KOPT-K1 (cell line): ENCODE data around the gene CNTNAP2.
"Not testable (repeated sequence)": the region's sequence is repeated elsewhere in the genome, so short reads cannot be mapped to it uniquely, and the experiment has no call there.

Experiments used
- H3K27ac ChIP-seq: fragments of 200-600 bp; sonication (generic); 2 replicates; pipeline ENCODE4 v1.5.1; 2016; ENCODE audit warnings: antibody characterized with exemption, mild to moderate bottlenecking, low read depth, low read length; ENCODE audit not compliant: poor library complexity, severe bottlenecking
- H3K36me3 ChIP-seq: fragments of 200-600 bp; sonication (generic); 2 replicates; pipeline ENCODE4 v1.5.1; 2017; ENCODE audit warnings: antibody characterized with exemption, mild to moderate bottlenecking, low read length, moderate library complexity; ENCODE audit not compliant: insufficient read depth
- H3K9me3 ChIP-seq: fragments of 200-600 bp; sonication (generic); 2 replicates; pipeline ENCODE4 v1.5.1; 2017; ENCODE audit warnings: antibody characterized with exemption, low read length, mild to moderate bottlenecking; ENCODE audit not compliant: insufficient read depth, poor library complexity, severe bottlenecking

Gene CNTNAP2

GRCh38 chr7:147595042-147595441, 1478.4 kb downstream of the CNTNAP2 start:
- Histone ChIP-seq H3K27ac (no peak overlapping the region), H3K36me3 (no peaks in the 10 kb centered on the region), H3K9me3 (no peaks in the 10 kb centered on the region)

GRCh38 chr7:147598687-147599086, 1482.1 kb downstream of the CNTNAP2 start:
- H3K27ac ChIP-seq, H3K9me3 ChIP-seq, H3K36me3 ChIP-seq: not testable (repeated sequence)

GRCh38 chr7:147605323-147605722, 1488.7 kb downstream of the CNTNAP2 start:
- Histone ChIP-seq H3K27ac (no peak overlapping the region), H3K36me3 (no peaks in the 10 kb centered on the region), H3K9me3 (no peaks in the 10 kb centered on the region)

GRCh38 chr7:147607157-147607800, 1490.7 kb downstream of the CNTNAP2 start:
- H3K36me3 ChIP-seq = no peaks in the 10 kb centered on the region
- no peaks in the 10 kb centered on the region for H3K9me3 ChIP-seq

GRCh38 chr7:147611431-147611830, 1494.8 kb downstream of the CNTNAP2 start:
- Histone ChIP-seq H3K27ac (no peak overlapping the region), H3K9me3 (no peaks in the 10 kb centered on the region), H3K36me3 (no peaks in the 10 kb centered on the region)

More at GRCh38 chr7:147607157-147607800, 1490.7 kb downstream of the CNTNAP2 start:
- H3K27ac ChIP-seq = no peak overlapping the region

GRCh38 chr7:147635288-147635687, 1518.7 kb downstream of the CNTNAP2 start:
- Histone ChIP-seq H3K36me3 (no peaks in the 10 kb centered on the region), H3K9me3 (no peaks in the 10 kb centered on the region), H3K27ac (no peak overlapping the region)

- Histone ChIP-seq H3K36me3 (no peaks in the 10 kb centered on the region), H3K27ac (no peak overlapping the region), H3K9me3 (no peaks in the 10 kb centered on the region)
These were observed 1520.0 kb downstream of the CNTNAP2 start for GRCh38 chr7:147636553-147636952.

GRCh38 chr7:147638566-147638965, 1522.0 kb downstream of the CNTNAP2 start:
- H3K27ac ChIP-seq = no peak overlapping the region
- H3K36me3 ChIP-seq = no peaks in the 10 kb centered on the region
- no peaks in the 10 kb centered on the region for H3K9me3 ChIP-seq

GRCh38 chr7:147639037-147639436, 1522.4 kb downstream of the CNTNAP2 start:
- no peak overlapping the region for H3K27ac ChIP-seq
- no peaks in the 10 kb centered on the region for H3K36me3 ChIP-seq
- H3K9me3 ChIP-seq = no peaks in the 10 kb centered on the region

- Histone ChIP-seq H3K36me3 (no peaks in the 10 kb centered on the region), H3K9me3 (no peaks in the 10 kb centered on the region), H3K27ac (no peak overlapping the region)
These were observed 1523.2 kb downstream of the CNTNAP2 start for GRCh38 chr7:147639751-147640150.

- Histone ChIP-seq H3K36me3 (no peaks in the 10 kb centered on the region), H3K9me3 (no peaks in the 10 kb centered on the region), H3K27ac (no peak overlapping the region)
These were observed 1524.2 kb downstream of the CNTNAP2 start for GRCh38 chr7:147640821-147641220.

GRCh38 chr7:147646568-147646967, 1530.0 kb downstream of the CNTNAP2 start:
- H3K27ac ChIP-seq = no peak overlapping the region
- H3K36me3 ChIP-seq = no peaks in the 10 kb centered on the region
- no peaks in the 10 kb centered on the region for H3K9me3 ChIP-seq

- H3K27ac ChIP-seq = no peak overlapping the region
- H3K36me3 ChIP-seq = no peaks in the 10 kb centered on the region
- H3K9me3 ChIP-seq = no peaks in the 10 kb centered on the region
These were observed 1534.4 kb downstream of the CNTNAP2 start for GRCh38 chr7:147650991-147651390.

- Histone ChIP-seq H3K27ac (no peak overlapping the region), H3K9me3 (no peaks in the 10 kb centered on the region), H3K36me3 (no peaks in the 10 kb centered on the region)
These were observed 1535.0 kb downstream of the CNTNAP2 start for GRCh38 chr7:147651601-147652000.

- no peak overlapping the region for H3K27ac ChIP-seq
- no peaks in the 10 kb centered on the region for H3K36me3 ChIP-seq
- no peaks in the 10 kb centered on the region for H3K9me3 ChIP-seq
These were observed 1536.9 kb downstream of the CNTNAP2 start for GRCh38 chr7:147653456-147653855.

- Histone ChIP-seq H3K27ac (no peak overlapping the region), H3K9me3 (no peaks in the 10 kb centered on the region), H3K36me3 (no peaks in the 10 kb centered on the region)
These were observed 1541.9 kb downstream of the CNTNAP2 start for GRCh38 chr7:147658392-147658967.
